SK-N-DZ (cell line): Measurements from ENCODE around the gene CERS1.

Experiments
- DNase-seq: peaks from one replicate; pipeline ENCODE4 v3.0.0-alpha.2; 2015; ENCODE audit warnings: low spot score

CERS1 gene

DNA sequence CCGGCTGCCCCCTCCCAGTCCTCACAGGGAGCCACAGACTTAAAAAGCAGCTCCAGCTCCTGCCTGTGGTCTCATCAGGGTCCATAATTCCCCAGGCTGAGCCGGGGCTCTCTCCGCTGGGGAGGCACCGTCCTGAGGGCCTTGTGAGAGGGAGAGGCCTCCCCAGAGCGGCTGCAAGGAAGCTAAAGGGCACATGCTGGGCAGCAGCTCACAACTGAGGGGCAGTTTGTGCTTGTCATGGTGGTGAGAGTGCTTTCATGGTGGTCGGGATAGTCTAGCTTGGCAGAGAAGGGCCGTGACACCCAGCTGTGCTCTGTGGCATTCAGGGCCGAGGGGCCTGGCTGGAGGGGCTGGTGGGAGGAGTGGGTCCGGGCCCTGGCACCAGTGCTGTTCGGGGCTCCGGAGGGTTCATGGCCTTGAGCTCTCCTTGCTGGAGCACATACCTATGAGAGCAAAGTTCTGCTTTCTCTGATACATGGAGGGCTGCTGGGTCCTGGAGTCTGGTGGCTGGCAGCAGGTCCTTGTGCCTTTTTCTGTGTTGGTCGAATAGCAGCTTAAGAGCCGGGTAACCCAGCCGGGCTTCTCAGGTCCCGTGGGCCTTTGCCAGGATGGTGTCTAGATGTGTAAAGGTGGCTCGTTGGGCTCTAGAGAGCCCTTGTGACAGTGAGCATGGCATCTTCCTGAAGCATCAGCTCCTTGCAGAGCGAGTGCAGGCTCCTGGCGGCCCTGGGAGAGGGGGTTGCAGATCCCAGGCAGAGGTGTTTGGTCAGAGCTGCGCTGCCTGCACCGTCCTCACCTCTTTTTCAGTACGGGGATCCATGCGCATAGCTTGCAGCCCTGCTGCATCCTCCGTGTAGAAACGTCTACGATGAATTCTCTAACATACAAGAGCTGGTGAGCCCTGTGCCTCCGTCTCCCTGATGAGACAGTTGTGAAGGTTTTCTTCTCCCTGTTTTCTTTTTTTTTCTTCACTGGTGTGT, 55.4 kb downstream of the CERS1 start:
- DNase-seq = no peak

DNA sequence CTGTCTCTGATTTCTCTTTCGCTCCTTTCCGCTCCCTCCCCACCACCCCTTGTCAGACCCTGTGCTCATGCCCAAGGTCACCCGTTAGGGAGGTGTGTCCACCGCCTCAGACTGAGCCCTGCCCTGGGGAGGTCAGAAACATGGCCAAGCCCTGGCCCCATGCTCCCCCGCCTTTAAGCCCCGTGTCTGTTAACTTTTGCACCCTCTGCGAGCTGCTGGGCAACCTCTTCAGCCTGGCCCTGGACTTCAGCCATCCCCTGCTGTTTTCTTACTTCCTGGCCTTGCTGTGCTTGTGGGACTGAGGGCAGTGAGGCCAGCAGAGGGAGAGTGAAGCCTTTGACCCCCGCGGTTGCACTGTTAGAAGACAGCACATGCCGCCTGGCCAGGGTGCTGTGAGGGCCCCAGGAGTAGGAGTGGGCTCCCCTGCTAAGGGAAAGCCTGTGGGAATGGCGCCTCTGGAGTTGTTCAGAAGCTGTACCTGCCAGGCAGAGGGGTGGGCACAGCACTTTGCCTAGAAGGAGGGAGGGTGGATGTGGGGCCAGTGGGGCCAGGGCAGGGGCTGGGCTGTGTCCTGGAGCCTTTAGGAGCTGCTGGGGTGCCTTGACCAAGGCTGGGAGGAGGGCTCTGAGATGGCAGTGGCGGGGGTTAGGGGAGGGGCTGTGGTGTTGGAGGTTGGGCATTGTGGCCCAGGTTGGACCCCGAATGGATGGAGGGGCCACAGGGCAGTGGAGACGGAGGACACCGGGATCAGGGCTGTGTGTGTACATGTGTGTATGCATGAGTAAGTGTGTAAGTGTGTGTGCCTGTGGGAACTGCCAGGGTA, 56.3 kb downstream of the CERS1 start:
- no peak for DNase-seq

DNA sequence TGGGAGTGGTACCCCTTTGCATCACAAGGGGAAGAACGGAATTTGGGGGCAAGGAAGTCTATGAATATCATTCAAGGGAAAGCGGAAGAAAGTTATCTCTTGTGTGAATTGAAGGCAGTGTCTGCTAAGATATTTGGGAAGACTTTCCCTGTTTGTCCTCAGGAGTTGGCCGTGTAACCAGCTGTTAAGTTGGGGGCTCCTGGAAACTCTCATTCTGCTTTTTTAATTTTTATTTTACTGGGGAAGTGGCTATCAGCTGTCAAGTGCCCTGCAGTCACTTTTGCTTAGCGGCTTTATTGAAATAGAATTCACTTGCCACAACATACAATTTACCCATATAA, 61.3 kb downstream of the CERS1 start:
- no peak for DNase-seq

DNA sequence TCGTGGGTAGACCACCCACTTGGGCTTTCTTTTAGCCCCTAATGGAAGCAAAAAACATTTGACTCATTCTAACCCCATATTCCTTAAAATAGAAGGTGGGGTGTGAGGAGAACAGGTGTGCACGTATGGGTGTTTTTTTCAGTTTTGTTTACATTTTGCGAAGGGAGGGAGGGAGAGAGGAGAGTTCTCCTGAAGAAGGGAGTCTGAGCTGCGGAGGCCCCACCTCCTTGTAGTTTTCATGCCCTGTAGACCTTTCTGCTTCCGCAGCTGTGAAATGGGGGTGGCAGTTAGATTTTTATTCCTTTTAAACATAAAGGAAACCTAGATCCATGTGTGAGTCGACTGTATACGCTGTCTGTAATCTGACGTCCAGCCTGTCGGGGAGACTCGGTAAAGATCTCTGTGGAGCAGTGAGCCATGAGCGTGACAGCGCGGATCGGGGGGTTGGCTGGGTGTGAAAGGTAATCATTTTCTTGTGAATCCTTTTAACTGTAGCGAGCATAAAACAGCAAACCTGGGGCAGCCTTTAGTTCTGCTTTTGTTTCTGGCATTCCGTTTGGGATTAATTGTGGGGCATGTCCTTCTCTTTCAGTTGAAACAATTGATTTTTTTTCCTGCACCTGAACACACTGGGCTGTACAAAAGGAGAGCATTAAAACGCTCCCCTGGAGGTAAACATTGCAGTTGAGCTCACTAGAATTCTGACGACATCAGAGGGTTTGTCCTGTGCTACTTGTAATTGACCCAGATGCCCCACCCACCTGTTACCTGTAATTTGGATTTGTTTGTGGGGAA, 61.9 kb downstream of the CERS1 start:
- DNase-seq = no peak

DNA sequence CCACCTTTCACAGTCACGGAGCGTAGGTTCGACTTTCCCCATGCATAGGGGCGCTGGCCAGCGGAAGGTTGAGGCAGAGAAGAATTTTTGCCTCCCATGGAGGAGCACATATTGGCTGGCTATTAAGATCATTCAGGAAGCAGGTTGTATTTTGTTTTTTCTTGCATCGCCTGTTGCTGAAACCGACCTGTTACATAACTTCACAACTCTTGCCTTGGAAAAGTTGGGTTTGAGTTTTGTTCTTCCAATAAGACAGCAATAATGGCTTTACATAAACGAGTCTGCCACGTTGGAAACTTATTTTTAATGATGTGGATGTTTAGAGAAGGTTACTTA, 62.8 kb downstream of the CERS1 start:
- no peak for DNase-seq

DNA sequence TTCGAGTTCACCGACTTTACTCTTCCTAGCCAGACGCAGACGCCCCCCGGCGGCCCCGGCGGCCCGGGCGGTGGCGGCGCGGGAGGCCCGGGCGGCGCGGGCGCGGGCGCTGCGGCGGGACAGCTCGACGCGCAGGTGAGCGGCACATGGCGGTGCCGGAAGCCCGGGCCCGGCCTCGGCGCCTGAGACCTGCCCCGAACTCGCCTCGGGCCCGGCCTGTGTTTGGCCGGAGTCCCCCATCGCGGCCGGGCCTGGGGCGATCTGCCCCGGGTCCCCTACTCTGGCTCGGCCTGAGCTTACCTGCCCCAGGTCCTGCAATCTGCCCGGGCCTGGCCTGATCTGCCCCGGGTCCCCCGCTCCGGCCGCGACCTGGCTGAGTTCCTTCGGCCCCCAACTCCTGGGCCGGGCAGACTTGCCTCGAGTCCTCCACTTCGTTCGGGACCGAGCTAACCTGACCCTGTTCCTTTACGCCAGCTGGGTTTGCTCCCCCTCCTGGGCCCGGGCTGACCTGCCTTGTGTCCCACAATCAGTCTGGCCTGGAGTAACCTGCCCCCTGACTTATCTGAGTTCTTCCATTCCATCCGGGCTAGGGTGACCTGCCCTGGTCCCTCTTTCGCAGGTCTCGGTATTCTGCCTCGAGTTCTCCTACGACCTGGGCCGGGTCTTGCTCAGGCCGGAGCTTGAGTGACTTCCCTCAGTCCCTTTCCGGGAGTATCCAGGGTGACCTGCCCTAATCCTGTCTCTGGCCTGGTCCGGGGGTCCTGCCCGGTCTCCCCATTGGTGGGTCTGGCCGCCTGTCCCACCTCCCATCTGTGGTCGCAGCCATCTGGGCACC, 63.4 kb downstream of the CERS1 start:
- DNase-seq = peak; percentile 16

DNA sequence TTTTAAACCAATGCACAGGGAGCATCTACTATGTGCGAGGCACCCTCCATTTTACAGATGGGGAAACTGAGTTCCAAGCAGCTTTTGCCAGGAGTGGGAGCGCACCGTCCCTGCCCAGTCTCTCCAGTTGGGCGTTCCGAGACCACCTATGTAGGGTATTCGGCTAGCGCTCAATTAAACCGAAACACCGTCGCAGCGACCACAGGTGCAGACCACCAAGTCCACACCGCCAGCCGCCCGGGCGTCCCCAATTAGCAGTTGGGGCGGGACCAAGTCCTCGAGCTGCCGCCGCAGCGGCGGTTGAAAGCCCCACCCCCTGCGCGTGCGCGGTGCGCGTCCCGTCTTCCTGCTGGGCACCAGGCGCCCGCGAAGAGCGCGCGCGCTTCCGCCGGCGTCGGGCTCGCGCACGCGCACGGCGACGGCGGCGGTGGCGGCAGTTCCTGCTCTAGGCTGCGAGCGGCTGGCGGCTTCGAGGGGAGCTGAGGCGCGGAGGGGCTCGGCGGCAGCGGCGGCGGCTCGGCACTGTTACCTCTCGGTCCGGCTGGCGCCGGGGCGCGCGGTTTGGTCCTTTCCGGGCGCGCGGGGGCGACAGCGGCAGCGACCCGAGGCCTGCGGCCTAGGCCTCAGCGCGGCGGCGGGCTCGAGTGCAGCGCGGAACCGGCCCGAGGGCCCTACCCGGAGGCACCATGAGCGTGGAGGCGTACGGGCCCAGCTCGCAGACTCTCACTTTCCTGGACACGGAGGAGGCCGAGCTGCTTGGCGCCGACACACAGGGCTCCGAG, 64.2 kb downstream of the CERS1 start, which contains the start of gene UPF1:
TSS of gene UPF1 (plus strand) at position 436 of the 782 bp plus-strand sequence. CDS start at position 687, 251 bp downstream.
- peak; percentile 90 for DNase-seq

DNA sequence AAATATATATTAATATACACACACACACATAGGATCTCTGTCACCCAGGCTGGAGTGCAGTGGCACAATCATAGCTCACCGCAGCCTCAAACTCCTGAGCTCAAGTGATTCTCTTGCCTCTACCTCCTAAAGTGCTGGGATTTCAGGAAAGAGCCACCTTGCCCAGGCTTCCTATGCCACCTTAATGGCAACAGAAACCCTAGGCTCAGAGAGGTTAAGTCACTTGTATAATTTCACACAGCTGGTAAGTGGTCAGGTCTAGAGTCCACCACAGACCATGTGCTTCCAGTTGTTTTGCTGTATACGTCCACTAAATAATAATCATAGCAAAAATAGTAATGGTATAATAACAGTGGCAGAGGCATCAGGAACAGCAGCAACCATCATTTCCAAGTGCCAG, 65.5 kb downstream of the CERS1 start:
- no peak for DNase-seq

DNA sequence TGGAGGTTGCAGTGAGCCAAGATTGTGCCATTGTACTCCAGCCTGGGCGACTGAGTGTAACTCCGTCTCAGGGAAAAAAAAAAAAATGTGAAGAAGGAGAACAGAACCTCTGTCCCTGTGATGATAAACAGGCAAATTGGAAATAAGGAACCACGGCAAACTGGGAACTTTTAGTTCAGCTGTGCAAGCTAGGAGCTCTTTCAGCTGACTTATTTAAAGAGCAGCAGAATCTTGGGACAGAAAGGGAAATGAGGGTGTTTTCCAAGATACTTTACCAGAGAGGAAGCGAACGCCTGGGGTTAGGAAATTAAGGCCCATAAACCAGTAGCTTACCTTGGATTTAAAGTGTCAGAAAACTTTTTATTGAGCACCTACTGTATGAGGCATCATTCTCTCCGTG, 67.2 kb downstream of the CERS1 start:
- no peak for DNase-seq
